Keratinocyte (primary cell): ENCODE results near the gene APC.

Source experiments
- CTCF ChIP-seq, 3 experiments: IDR thresholded peaks in 1 of 3; conservative IDR thresholded peaks in 1 of 3; optimal IDR thresholded peaks in 1 of 3; 2 replicates in 2 of 3; 3 replicates in 1 of 3; pipeline versions ENCODE3 to v1.5.1; 2011; ENCODE audit warnings: low read length in 3 of 3, mild to moderate bottlenecking in 3 of 3, moderate library complexity in 2 of 3, control low read depth in 1 of 3, inconsistent platforms in 1 of 3; ENCODE audit not compliant: insufficient read depth in 2 of 3; ENCODE audit errors: extremely low read depth in 1 of 3
- EZH2 ChIP-seq: IDR thresholded peaks from one replicate; pipeline ENCODE4 v1.6.1; 2012; ENCODE audit warnings: inconsistent platforms, mild to moderate bottlenecking, low read length, moderate library complexity

GRCh38 chr5:112833971-112834370 is 96.3 kb downstream of the APC start:
- TF ChIP-seq CTCF (optimal IDR thresholded peaks at IDR 0.05 in 1 of 3, IDR thresholded peaks at IDR 0.05 in 1 of 3, conservative IDR thresholded peaks at IDR 0.05 in 1 of 3; ENCODE audit: extremely low read depth in 1 of 3, insufficient read depth in 2 of 3, low read length in 3 of 3) (no peak), EZH2 (no peak)
